ENCODE measurements around the gene CCT3. TPM values are rescaled to one million over a fixed set of nuclear protein-coding genes. Genes with fewer than 3 reads are reported as not detected.
"Not testable (repeated sequence)": the region's sequence is repeated elsewhere in the genome, so short reads cannot be mapped to it uniquely, and the experiment has no call there.

The CCT3 gene
- total and polyA plus RNA-seq, 10 of the 15 experiments (the other 5 are each of a cell fraction or from before 2014, with no cell fraction given): 319 to 585 (median 427) TPM

DNA sequence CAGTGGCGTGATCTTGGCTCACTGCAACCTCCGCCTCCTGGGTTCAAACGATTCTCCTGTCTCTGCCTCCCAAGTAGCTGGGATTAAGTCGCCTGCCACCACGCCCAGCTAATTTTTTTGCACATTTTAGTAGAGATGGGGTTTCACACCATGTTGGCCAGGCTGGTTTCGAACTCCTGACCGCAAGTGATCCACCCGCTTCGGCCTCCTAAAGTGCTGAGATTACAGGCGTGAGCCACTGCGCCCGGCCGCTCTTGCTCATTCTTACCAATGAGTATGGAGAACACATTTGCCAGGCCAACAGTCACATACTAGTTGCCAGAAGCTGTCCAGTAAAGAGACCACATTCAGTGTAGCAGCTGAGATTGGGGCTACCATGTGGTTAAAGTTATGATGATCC lies 14.4 kb upstream of the CCT3 start:
- DNase-seq (ENCODE audit: low read depth, low spot score); RAD21 ChIA-PET (ENCODE audit: unreplicated experiment); H2AFZ ChIP-seq (ENCODE audit: control insufficient read depth, low read depth, low read length); intact Hi-C loops (cut with micrococcal nuclease; ENCODE audit: unreplicated experiment); H3K27ac ChIP-seq (ENCODE audit: control insufficient read depth, insufficient read depth); H3K79me2 ChIP-seq (ENCODE audit: control insufficient read depth, insufficient read depth, low read length); H3K36me3 ChIP-seq (ENCODE audit: control insufficient read depth in 2 of 2, insufficient read depth in 2 of 2, low read length in 1 of 2); FAIRE-seq; H4K20me1 ChIP-seq (ENCODE audit: control insufficient read depth, insufficient read depth); H3K9ac ChIP-seq (ENCODE audit: control insufficient read depth, insufficient read depth, low read length); H3K4me3 ChIP-seq; in situ Hi-C loops (cut with MboI); H3K4me1 ChIP-seq (ENCODE audit: control insufficient read depth, insufficient read depth, low read length); BruUV-seq (replicated peaks); H3K4me2 ChIP-seq (ENCODE audit: control insufficient read depth, insufficient read depth); H3K27me3 ChIP-seq (replicated peaks in 1 of 2; ENCODE audit: control insufficient read depth in 2 of 2, insufficient read depth in 2 of 2, low read length in 1 of 2); H3K9me3 ChIP-seq (replicated peaks; ENCODE audit: control insufficient read depth, insufficient read depth, low read length); ATAC-seq: not testable (repeated sequence)
- ChIA-PET CTCF (interaction anchor here (1.1 to 3.1 kb wide), 3 partner anchors 33 to 172 kb away, joined by 3 to 19 read pairs (median 4); no protein-coding TSS in a partner anchor), SMC1A (ENCODE audit: uncharacterized antibody, unreplicated experiment) (interaction anchor here (0.9 to 1.1 kb wide), 2 partner anchors 18 to 93 kb away, joined by 4 to 5 read pairs; no protein-coding TSS in a partner anchor), POLR2A (interaction anchor here (1.0 kb wide), 1 partner anchor 22 kb away, joined by 3 read pairs; no protein-coding TSS in a partner anchor)
- 65% methylated on average over 13 of the region's 13 CpGs for WGBS (ENCODE audit: insufficient coverage, insufficient replicate concordance, low lambda C conversion rate, missing lambda C conversion rate)

DNA sequence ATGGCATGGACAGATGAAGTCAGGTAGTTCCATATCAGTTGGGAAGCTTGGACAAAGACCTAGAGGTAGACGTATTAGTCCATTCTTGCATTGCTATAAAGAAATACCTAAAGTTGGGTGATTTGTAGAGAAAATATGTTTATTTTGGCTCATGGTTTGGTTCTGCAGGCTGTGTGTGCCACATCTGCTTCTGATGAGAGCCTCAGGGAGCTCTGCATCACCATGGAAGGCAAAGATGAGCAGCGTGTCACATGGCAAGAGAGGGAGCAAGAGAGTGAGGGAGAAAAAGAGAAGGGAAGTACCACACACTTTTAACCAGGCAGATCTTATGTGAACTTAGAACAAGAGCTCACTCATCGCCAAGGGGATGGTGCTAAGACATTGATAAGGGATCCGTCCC lies 9.2 kb upstream of the CCT3 start:
- Histone ChIP-seq H3K27ac (ENCODE audit: control insufficient read depth, insufficient read depth) (no peak overlapping the region), H3K27me3 (replicated peaks in 1 of 2; ENCODE audit: control insufficient read depth in 2 of 2, insufficient read depth in 2 of 2, low read length in 1 of 2) (peaks cover 0 to 5% of the 10 kb centered on the region in 2 experiments; a peak in 1 of 4 replicates), H3K4me3 (no peak overlapping the region), H4K20me1 (ENCODE audit: control insufficient read depth, insufficient read depth) (no peaks in the 10 kb centered on the region), H3K4me1 (ENCODE audit: control insufficient read depth, insufficient read depth, low read length) (no peaks in the 10 kb centered on the region), H3K4me2 (ENCODE audit: control insufficient read depth, insufficient read depth) (no peak overlapping the region), H3K36me3 (ENCODE audit: control insufficient read depth in 2 of 2, insufficient read depth in 2 of 2, low read length in 1 of 2) (no peaks in the 10 kb centered on the region), H3K9me3 (replicated peaks; ENCODE audit: control insufficient read depth, insufficient read depth, low read length) (no peaks in the 10 kb centered on the region), H3K79me2 (ENCODE audit: control insufficient read depth, insufficient read depth, low read length) (no peaks in the 10 kb centered on the region), H3K9ac (ENCODE audit: control insufficient read depth, insufficient read depth, low read length) (no peak overlapping the region), H2AFZ (ENCODE audit: control insufficient read depth, low read depth, low read length) (no peak overlapping the region)
- intact Hi-C loops (cut with micrococcal nuclease; ENCODE audit: unreplicated experiment): no loop called here
- WGBS (ENCODE audit: insufficient coverage, insufficient replicate concordance, low lambda C conversion rate, missing lambda C conversion rate): 25% methylated on average over 4 of the region's 4 CpGs
- FAIRE-seq: no peak
- ChIA-PET SMC1A (ENCODE audit: uncharacterized antibody, unreplicated experiment) (interaction anchor here (1.0 kb wide), 1 partner anchor 39 kb away, joined by 3 read pairs; no protein-coding TSS in a partner anchor), CTCF (interaction anchor here (1.1 to 3.0 kb wide), 4 partner anchors 12 to 99 kb away, joined by 3 to 10 read pairs (median 5); no protein-coding TSS in a partner anchor), POLR2A (no interaction called here), RAD21 (ENCODE audit: unreplicated experiment) (interaction anchor here (0.6 to 1.2 kb wide), 2 partner anchors 99 to 105 kb away, joined by 3 to 4 read pairs; no protein-coding TSS in a partner anchor)
- no peak for ATAC-seq
- no peak for DNase-seq (ENCODE audit: low read depth, low spot score)
- in situ Hi-C loops (cut with MboI): no loop called here
- no TSS peak for BruUV-seq (replicated peaks)
- TF ChIP-seq POLR2A (IDR thresholded peaks at IDR 0.05; ENCODE audit: low read depth, low read length) (no peak), MEF2A (IDR thresholded peaks at IDR 0.05; ENCODE audit: insufficient read depth, low read depth, low read length) (no peak), CHD1 (IDR thresholded peaks at IDR 0.05; ENCODE audit: low read depth, low read length) (no peak), NFYB (IDR thresholded peaks at IDR 0.05; ENCODE audit: insufficient read depth, low read depth, low read length) (no peak)
- TF ChIP-seq, protein P1, sequence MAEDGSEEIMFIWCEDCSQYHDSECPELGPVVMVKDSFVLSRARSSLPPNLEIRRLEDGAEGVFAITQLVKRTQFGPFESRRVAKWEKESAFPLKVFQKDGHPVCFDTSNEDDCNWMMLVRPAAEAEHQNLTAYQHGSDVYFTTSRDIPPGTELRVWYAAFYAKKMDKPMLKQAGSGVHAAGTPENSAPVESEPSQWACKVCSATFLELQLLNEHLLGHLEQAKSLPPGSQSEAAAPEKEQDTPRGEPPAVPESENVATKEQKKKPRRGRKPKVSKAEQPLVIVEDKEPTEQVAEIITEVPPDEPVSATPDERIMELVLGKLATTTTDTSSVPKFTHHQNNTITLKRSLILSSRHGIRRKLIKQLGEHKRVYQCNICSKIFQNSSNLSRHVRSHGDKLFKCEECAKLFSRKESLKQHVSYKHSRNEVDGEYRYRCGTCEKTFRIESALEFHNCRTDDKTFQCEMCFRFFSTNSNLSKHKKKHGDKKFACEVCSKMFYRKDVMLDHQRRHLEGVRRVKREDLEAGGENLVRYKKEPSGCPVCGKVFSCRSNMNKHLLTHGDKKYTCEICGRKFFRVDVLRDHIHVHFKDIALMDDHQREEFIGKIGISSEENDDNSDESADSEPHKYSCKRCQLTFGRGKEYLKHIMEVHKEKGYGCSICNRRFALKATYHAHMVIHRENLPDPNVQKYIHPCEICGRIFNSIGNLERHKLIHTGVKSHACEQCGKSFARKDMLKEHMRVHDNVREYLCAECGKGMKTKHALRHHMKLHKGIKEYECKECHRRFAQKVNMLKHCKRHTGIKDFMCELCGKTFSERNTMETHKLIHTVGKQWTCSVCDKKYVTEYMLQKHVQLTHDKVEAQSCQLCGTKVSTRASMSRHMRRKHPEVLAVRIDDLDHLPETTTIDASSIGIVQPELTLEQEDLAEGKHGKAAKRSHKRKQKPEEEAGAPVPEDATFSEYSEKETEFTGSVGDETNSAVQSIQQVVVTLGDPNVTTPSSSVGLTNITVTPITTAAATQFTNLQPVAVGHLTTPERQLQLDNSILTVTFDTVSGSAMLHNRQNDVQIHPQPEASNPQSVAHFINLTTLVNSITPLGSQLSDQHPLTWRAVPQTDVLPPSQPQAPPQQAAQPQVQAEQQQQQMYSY (CRISPR knock-in tag; IDR thresholded peaks at IDR 0.05): no peak
- TF ChIP-seq, protein P2, sequence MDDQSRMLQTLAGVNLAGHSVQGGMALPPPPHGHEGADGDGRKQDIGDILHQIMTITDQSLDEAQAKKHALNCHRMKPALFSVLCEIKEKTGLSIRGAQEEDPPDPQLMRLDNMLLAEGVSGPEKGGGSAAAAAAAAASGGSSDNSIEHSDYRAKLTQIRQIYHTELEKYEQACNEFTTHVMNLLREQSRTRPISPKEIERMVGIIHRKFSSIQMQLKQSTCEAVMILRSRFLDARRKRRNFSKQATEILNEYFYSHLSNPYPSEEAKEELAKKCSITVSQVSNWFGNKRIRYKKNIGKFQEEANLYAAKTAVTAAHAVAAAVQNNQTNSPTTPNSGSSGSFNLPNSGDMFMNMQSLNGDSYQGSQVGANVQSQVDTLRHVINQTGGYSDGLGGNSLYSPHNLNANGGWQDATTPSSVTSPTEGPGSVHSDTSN (IDR thresholded peaks at IDR 0.05; ENCODE audit: insufficient replicate concordance, low read depth, low read length): no peak
- TF ChIP-seq, protein P3, sequence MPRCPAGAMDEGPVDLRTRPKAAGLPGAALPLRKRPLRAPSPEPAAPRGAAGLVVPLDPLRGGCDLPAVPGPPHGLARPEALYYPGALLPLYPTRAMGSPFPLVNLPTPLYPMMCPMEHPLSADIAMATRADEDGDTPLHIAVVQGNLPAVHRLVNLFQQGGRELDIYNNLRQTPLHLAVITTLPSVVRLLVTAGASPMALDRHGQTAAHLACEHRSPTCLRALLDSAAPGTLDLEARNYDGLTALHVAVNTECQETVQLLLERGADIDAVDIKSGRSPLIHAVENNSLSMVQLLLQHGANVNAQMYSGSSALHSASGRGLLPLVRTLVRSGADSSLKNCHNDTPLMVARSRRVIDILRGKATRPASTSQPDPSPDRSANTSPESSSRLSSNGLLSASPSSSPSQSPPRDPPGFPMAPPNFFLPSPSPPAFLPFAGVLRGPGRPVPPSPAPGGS (IDR thresholded peaks at IDR 0.05; ENCODE audit: borderline replicate concordance, insufficient read depth, low read depth, low read length, poor library complexity, severe bottlenecking): no peak
- TF ChIP-seq, protein P4, sequence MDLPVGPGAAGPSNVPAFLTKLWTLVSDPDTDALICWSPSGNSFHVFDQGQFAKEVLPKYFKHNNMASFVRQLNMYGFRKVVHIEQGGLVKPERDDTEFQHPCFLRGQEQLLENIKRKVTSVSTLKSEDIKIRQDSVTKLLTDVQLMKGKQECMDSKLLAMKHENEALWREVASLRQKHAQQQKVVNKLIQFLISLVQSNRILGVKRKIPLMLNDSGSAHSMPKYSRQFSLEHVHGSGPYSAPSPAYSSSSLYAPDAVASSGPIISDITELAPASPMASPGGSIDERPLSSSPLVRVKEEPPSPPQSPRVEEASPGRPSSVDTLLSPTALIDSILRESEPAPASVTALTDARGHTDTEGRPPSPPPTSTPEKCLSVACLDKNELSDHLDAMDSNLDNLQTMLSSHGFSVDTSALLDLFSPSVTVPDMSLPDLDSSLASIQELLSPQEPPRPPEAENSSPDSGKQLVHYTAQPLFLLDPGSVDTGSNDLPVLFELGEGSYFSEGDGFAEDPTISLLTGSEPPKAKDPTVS (IDR thresholded peaks at IDR 0.05; ENCODE audit: low read depth, low read length): no peak

All from GM12878 (cell line).